Measurements from ENCODE around the gene TBX18. TPM values are rescaled to one million over a fixed set of nuclear protein-coding genes. Genes with fewer than 3 reads are reported as not detected.

The TBX18 gene
- total RNA-seq, 1 experiment from 2014 or later = not detected

DNA sequence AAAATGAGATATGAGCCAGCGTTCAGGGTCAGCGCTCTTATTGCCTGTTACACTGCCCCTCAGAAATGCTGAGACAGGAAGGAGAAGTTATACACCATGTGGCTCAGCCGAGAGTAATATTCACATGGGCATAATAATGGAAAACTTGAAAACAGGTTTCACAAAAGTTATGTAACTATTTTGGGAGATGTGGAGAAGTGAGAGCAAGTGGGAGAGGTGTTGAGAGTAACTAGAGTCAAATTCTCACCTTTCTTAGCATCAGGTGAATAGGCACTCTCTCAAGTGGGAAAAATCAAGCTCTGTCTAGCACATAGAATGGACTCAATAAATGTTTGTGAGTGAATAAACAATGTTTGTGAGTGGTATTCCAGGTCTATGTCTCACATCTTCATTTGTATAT lies 94.5 kb downstream of the TBX18 start:
- H3K4ac ChIP-seq (ENCODE audit: low read depth, low read length) = no peak overlapping the region
- no peak overlapping the region for H2BK120ac ChIP-seq (ENCODE audit: low read depth, low read length, poor library complexity, severe bottlenecking)
- H2BK5ac ChIP-seq (ENCODE audit: insufficient read length, low read length) = no peak overlapping the region
- no peak overlapping the region for H4K91ac ChIP-seq (ENCODE audit: insufficient read length, low read depth, low read length)
- WGBS (ENCODE audit: extremely low coverage, insufficient read length, low lambda C conversion rate) = no CpG with 5 or more reads among the region's 3 CpGs
- no peaks in the 10 kb centered on the region for H3K27me3 ChIP-seq (ENCODE audit: insufficient read depth, low read length)
- H2BK12ac ChIP-seq (ENCODE audit: insufficient read length, low read depth, low read length) = no peak overlapping the region
- H3K9me3 Mint-ChIP-seq = no peaks in the 10 kb centered on the region
- no peak overlapping the region for H3K4me3 Mint-ChIP-seq
- no peak overlapping the region for H2BK20ac ChIP-seq (ENCODE audit: low read depth, low read length, poor library complexity, severe bottlenecking)
- H3K23me2 ChIP-seq (ENCODE audit: insufficient read length, low read depth, low read length, poor library complexity, severe bottlenecking) = no peaks in the 10 kb centered on the region
- no peaks in the 10 kb centered on the region for H4K20me1 ChIP-seq (ENCODE audit: control insufficient read depth, insufficient read depth, insufficient read length)
- DNase-seq = no peak
- no peak overlapping the region for H3K14ac ChIP-seq (ENCODE audit: insufficient read depth, low read length)
- H3K4me1 ChIP-seq (ENCODE audit: insufficient read depth, low read length) = no peaks in the 10 kb centered on the region
- no peaks in the 10 kb centered on the region for H3K79me1 ChIP-seq (ENCODE audit: insufficient read depth, low read depth, low read length, poor library complexity, severe bottlenecking)
- H3K27ac ChIP-seq (ENCODE audit: insufficient read length, low read depth, low read length) = no peak overlapping the region
- TF ChIP-seq, protein P1, sequence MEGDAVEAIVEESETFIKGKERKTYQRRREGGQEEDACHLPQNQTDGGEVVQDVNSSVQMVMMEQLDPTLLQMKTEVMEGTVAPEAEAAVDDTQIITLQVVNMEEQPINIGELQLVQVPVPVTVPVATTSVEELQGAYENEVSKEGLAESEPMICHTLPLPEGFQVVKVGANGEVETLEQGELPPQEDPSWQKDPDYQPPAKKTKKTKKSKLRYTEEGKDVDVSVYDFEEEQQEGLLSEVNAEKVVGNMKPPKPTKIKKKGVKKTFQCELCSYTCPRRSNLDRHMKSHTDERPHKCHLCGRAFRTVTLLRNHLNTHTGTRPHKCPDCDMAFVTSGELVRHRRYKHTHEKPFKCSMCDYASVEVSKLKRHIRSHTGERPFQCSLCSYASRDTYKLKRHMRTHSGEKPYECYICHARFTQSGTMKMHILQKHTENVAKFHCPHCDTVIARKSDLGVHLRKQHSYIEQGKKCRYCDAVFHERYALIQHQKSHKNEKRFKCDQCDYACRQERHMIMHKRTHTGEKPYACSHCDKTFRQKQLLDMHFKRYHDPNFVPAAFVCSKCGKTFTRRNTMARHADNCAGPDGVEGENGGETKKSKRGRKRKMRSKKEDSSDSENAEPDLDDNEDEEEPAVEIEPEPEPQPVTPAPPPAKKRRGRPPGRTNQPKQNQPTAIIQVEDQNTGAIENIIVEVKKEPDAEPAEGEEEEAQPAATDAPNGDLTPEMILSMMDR (conservative IDR thresholded peaks at IDR 0.05) = no peak
- no peak overlapping the region for H3K18ac ChIP-seq (ENCODE audit: insufficient read length, low read depth, low read length)
- no peak overlapping the region for H2AK5ac ChIP-seq (ENCODE audit: insufficient read length, low read length)
- H3K36me3 Mint-ChIP-seq (ENCODE audit: insufficient read depth in 1 of 3, low read depth in 3 of 3) = 0 out of 7 replicates have a peak, but pooled peaks cover 0 to 3% (median 0%) of the 10 kb centered on the region in 3 experiments
- H3K23ac ChIP-seq (ENCODE audit: insufficient read length, low read depth, low read length) = no peak overlapping the region
- no peak overlapping the region for H4K8ac ChIP-seq (replicated peaks; ENCODE audit: insufficient read length, low read depth, low read length)
- H3K27ac Mint-ChIP-seq = no peak overlapping the region
- H3T11ph ChIP-seq (ENCODE audit: low read length) = no peak overlapping the region
- no peak overlapping the region for H2BK15ac ChIP-seq (ENCODE audit: low read depth, low read length)
- H3K56ac ChIP-seq (ENCODE audit: insufficient read length, low read depth, low read length) = no peak overlapping the region
- peaks cover 4% of the 10 kb centered on the region in 2 experiments; a peak in 3 of 4 replicates for H3K4me1 Mint-ChIP-seq
- H4K5ac ChIP-seq (ENCODE audit: insufficient read length, low read depth, low read length) = no peak overlapping the region
- H3K79me2 ChIP-seq (ENCODE audit: insufficient read depth, low read length) = no peaks in the 10 kb centered on the region
- no peaks in the 10 kb centered on the region for H3K27me3 Mint-ChIP-seq (ENCODE audit: low read depth)
- no peak overlapping the region for H3K9ac ChIP-seq (ENCODE audit: extremely low read depth, insufficient read length, low read length)
- H3K4me2 ChIP-seq (ENCODE audit: insufficient read depth, insufficient read length, low read length) = no peak overlapping the region
- H3K9me3 ChIP-seq (ENCODE audit: control insufficient read depth, low read depth, low read length) = no peaks in the 10 kb centered on the region
- H2AFZ ChIP-seq (ENCODE audit: low read length) = no peak overlapping the region

Data from H9 (cell line).